ENCODE measurements around the gene ADAMTS17. TPM values are rescaled to one million over a fixed set of nuclear protein-coding genes. Genes with fewer than 3 reads are reported as not detected.

Gene ADAMTS17
- polyA plus RNA-seq, 2 of the 4 experiments (the other 2 are of a cell fraction) = 0.05 TPM; not detected in 1

DNA sequence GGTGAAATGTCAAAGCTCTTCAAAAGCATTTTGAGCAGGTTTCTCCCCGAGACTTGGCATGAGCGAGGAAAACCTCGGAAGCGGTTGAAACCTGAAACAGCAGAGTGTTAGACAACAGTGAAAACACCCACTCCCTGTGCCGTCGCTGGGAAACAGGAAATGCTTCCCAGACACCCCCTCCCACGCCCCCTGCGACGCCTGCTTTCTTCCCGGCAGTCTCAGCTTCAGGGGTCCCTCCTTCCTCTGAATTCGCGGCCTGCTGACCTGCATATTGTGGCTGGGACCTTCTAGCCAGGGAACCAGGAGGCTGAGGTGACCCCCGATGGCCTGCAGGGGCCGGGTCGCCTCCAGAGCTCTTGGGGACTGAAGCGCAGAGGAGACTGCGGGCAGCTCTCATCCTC, 357.9 kb downstream of the ADAMTS17 start:
- peaks cover 7% of the 10 kb centered on the region; the same call in 2 of the 3 replicates for H3K9me3 ChIP-seq
- FAIRE-seq (no peak), DNase-seq (ENCODE audit: low read depth in 1 of 2, low spot score in 1 of 2) (no peak), ATAC-seq (no peak)
- ChIA-PET POLR2A (no interaction called here), CTCF (no interaction called here)
- no peak for TF ChIP-seq RCOR1 (IDR thresholded peaks at IDR 0.05; ENCODE audit: low read depth, low read length)
- TF ChIP-seq KDM1A (IDR thresholded peaks at IDR 0.05; ENCODE audit: low read depth) = no peak
- TF ChIP-seq ELK1 (IDR thresholded peaks at IDR 0.05; ENCODE audit: low read depth, low read length) = no peak
- TF ChIP-seq ZNF302 (CRISPR knock-in tag; IDR thresholded peaks at IDR 0.05) = no peak
- no peak for TF ChIP-seq HDAC2 (IDR thresholded peaks at IDR 0.05)
- no peak for TF ChIP-seq KDM5A (IDR thresholded peaks at IDR 0.05)
- TF ChIP-seq E2F6 (IDR thresholded peaks at IDR 0.05; ENCODE audit: borderline replicate concordance, low read depth) = no peak
- TF ChIP-seq, protein P1, sequence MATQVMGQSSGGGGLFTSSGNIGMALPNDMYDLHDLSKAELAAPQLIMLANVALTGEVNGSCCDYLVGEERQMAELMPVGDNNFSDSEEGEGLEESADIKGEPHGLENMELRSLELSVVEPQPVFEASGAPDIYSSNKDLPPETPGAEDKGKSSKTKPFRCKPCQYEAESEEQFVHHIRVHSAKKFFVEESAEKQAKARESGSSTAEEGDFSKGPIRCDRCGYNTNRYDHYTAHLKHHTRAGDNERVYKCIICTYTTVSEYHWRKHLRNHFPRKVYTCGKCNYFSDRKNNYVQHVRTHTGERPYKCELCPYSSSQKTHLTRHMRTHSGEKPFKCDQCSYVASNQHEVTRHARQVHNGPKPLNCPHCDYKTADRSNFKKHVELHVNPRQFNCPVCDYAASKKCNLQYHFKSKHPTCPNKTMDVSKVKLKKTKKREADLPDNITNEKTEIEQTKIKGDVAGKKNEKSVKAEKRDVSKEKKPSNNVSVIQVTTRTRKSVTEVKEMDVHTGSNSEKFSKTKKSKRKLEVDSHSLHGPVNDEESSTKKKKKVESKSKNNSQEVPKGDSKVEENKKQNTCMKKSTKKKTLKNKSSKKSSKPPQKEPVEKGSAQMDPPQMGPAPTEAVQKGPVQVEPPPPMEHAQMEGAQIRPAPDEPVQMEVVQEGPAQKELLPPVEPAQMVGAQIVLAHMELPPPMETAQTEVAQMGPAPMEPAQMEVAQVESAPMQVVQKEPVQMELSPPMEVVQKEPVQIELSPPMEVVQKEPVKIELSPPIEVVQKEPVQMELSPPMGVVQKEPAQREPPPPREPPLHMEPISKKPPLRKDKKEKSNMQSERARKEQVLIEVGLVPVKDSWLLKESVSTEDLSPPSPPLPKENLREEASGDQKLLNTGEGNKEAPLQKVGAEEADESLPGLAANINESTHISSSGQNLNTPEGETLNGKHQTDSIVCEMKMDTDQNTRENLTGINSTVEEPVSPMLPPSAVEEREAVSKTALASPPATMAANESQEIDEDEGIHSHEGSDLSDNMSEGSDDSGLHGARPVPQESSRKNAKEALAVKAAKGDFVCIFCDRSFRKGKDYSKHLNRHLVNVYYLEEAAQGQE (IDR thresholded peaks at IDR 0.05) = no peak
- no peak for TF ChIP-seq HES2 (IDR thresholded peaks at IDR 0.05)
- no peak for TF ChIP-seq SMC3 (IDR thresholded peaks at IDR 0.05)
- TF ChIP-seq RARB (CRISPR knock-in tag; IDR thresholded peaks at IDR 0.05) = no peak
- TF ChIP-seq CBX8 (IDR thresholded peaks at IDR 0.05) = no peak
- TF ChIP-seq GATA3 (IDR thresholded peaks at IDR 0.05; ENCODE audit: borderline replicate concordance) = no peak
- TF ChIP-seq ZSCAN20 (CRISPR knock-in tag; IDR thresholded peaks at IDR 0.05) = no peak
- TF ChIP-seq, protein P2, sequence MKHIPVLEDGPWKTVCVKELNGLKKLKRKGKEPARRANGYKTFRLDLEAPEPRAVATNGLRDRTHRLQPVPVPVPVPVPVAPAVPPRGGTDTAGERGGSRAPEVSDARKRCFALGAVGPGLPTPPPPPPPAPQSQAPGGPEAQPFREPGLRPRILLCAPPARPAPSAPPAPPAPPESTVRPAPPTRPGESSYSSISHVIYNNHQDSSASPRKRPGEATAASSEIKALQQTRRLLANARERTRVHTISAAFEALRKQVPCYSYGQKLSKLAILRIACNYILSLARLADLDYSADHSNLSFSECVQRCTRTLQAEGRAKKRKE (CRISPR knock-in tag; IDR thresholded peaks at IDR 0.05; ENCODE audit: low read depth) = no peak
- no peak for TF ChIP-seq EHF (CRISPR knock-in tag; IDR thresholded peaks at IDR 0.05)
- TF ChIP-seq, protein P3, sequence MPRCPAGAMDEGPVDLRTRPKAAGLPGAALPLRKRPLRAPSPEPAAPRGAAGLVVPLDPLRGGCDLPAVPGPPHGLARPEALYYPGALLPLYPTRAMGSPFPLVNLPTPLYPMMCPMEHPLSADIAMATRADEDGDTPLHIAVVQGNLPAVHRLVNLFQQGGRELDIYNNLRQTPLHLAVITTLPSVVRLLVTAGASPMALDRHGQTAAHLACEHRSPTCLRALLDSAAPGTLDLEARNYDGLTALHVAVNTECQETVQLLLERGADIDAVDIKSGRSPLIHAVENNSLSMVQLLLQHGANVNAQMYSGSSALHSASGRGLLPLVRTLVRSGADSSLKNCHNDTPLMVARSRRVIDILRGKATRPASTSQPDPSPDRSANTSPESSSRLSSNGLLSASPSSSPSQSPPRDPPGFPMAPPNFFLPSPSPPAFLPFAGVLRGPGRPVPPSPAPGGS (IDR thresholded peaks at IDR 0.05) = no peak
- no peak for TF ChIP-seq FOSB (CRISPR knock-in tag; IDR thresholded peaks at IDR 0.05)
- no peak for TF ChIP-seq TP53 (CRISPR knock-in tag; IDR thresholded peaks at IDR 0.05)
- H3K27ac ChIP-seq = no peak overlapping the region
- H3K4me2 ChIP-seq = no peak overlapping the region
- no peak overlapping the region for H3K4me3 ChIP-seq
- H3K4me1 ChIP-seq = no peaks in the 10 kb centered on the region
- WGBS (ENCODE audit: missing lambda C conversion rate) = 44% methylated on average over 17 of the region's 17 CpGs

All from A549 (cell line).